SK-N-SH treated with all-trans-retinoic acid at 6 μM for 48 hours (cell line): ENCODE data around the gene TMUB1.

Source experiments
- ATAC-seq: fragments of 200-7000 bp; cut with Tn5 transposase; 3 replicates; pipeline ENCODE4 v1.9.1; 2020; ENCODE audit warnings: mild to moderate bottlenecking, moderate library complexity
- ARNTL ChIP-seq: fragments of 450-650 bp; formaldehyde crosslinking; IDR thresholded peaks from 2 replicates; pipeline ENCODE4 v1.5.0; 2020; ENCODE audit warnings: low read depth, mild to moderate bottlenecking, moderate library complexity, borderline replicate concordance
- CSDC2 ChIP-seq: fragments of 250-450 bp; sonication (Bioruptor Pico); IDR thresholded peaks from 2 replicates; pipeline ENCODE4 v1.5.0; 2020; ENCODE audit warnings: mild to moderate bottlenecking, moderate library complexity
- CSRNP3 ChIP-seq: fragments of 250-450 bp; sonication (Bioruptor Pico); IDR thresholded peaks from 2 replicates; pipeline ENCODE4 v1.5.1; 2021; ENCODE audit warnings: mild to moderate bottlenecking, moderate library complexity
- ESRRG ChIP-seq: fragments of 250-450 bp; sonication (Bioruptor Pico); IDR thresholded peaks from 2 replicates; pipeline ENCODE4 v1.6.1; 2021; ENCODE audit warnings: mild to moderate bottlenecking
- GLIS3 ChIP-seq: fragments of 250-450 bp; sonication (Bioruptor Pico); IDR thresholded peaks from 2 replicates; pipeline ENCODE4 v1.5.0; 2020; ENCODE audit warnings: mild to moderate bottlenecking, moderate library complexity
- ISL1 ChIP-seq: fragments of 250-450 bp; sonication (Bioruptor Pico); IDR thresholded peaks from 2 replicates; pipeline ENCODE4 v2.1.2; 2022; ENCODE audit warnings: mild to moderate bottlenecking, moderate library complexity
- OSR1 ChIP-seq: fragments of 250-450 bp; sonication (Bioruptor Pico); IDR thresholded peaks from 2 replicates; pipeline ENCODE4 v1.8.0; 2022; ENCODE audit warnings: moderate library complexity, mild to moderate bottlenecking, inconsistent platforms
- PATZ1 ChIP-seq: fragments of 250-450 bp; sonication (Bioruptor Pico); IDR thresholded peaks from 2 replicates; pipeline ENCODE4 v1.8.0; 2020; ENCODE audit warnings: mild to moderate bottlenecking, moderate library complexity, borderline replicate concordance
- POU6F1 ChIP-seq: fragments of 250-450 bp; sonication (Bioruptor Pico); IDR thresholded peaks from 2 replicates; pipeline ENCODE4 v1.8.0; 2021; ENCODE audit warnings: low read depth, mild to moderate bottlenecking, moderate library complexity, borderline replicate concordance
- PPARA ChIP-seq: fragments of 250-450 bp; sonication (Bioruptor Pico); IDR thresholded peaks from 2 replicates; pipeline ENCODE4 v1.5.0; 2020; ENCODE audit warnings: mild to moderate bottlenecking, borderline replicate concordance
- RARB ChIP-seq: fragments of 250-450 bp; sonication (Bioruptor Pico); IDR thresholded peaks from 2 replicates; pipeline ENCODE4 v1.8.0; 2021; ENCODE audit warnings: mild to moderate bottlenecking, moderate library complexity
- SNAI2 ChIP-seq: fragments of 250-450 bp; sonication (Bioruptor Pico); IDR thresholded peaks from 2 replicates; pipeline ENCODE4 v1.5.0; 2020; ENCODE audit warnings: mild to moderate bottlenecking, moderate library complexity
- TCF4 ChIP-seq: fragments of 250-450 bp; sonication (Bioruptor Pico); IDR thresholded peaks from 2 replicates; pipeline ENCODE4 v1.8.0; 2021; ENCODE audit warnings: mild to moderate bottlenecking, moderate library complexity, borderline replicate concordance
- TSHZ2 ChIP-seq: fragments of 250-450 bp; sonication (Bioruptor Pico); IDR thresholded peaks from 2 replicates; pipeline ENCODE4 v1.5.0; 2020; ENCODE audit warnings: mild to moderate bottlenecking, moderate library complexity
- ZFP3 ChIP-seq: fragments of 250-450 bp; sonication (Bioruptor Pico); IDR thresholded peaks from 2 replicates; pipeline ENCODE4 v1.5.0; 2020; ENCODE audit warnings: mild to moderate bottlenecking, moderate library complexity
- ZFP30 ChIP-seq: fragments of 450-650 bp; formaldehyde crosslinking; IDR thresholded peaks from 2 replicates; pipeline ENCODE4 v1.5.0; 2022; ENCODE audit warnings: mild to moderate bottlenecking, moderate library complexity

The TMUB1 gene

GRCh38 chr7:151083071-151083823 is at the start of gene TMUB1:
Gene TMUB1, minus strand, starts transcription at chr7:151083493. Its CDS starts 930 bp downstream, at chr7:151082563.
- ATAC-seq = peak; percentile 30
- TF ChIP-seq TSHZ2 (CRISPR knock-in tag) (peak; percentile 52; the same call in 1 of the 2 replicates), POU6F1 (CRISPR knock-in tag) (no peak)
- TF ChIP-seq, all 23 proteins: peak for 1

GRCh38 chr7:151132461-151133205 is 49.3 kb upstream of the TMUB1 start:
- no peak for ATAC-seq
- TF ChIP-seq CSDC2 (CRISPR knock-in tag) (no peak), TCF4 (CRISPR knock-in tag) (no peak), ZFP30 (CRISPR knock-in tag) (no peak), ESRRG (CRISPR knock-in tag) (no peak), ARNTL (CRISPR knock-in tag) (no peak), OSR1 (CRISPR knock-in tag) (no peak), RARB (CRISPR knock-in tag) (no peak), PATZ1 (CRISPR knock-in tag) (no peak), ZFP3 (CRISPR knock-in tag) (no peak)

GRCh38 chr7:151131592-151132293 is 48.5 kb upstream of the TMUB1 start:
- TF ChIP-seq CSRNP3 (CRISPR knock-in tag) (no peak), TCF4 (CRISPR knock-in tag) (peak; percentile 68; the same call in 1 of the 2 replicates)

GRCh38 chr7:151131224-151131591 is 47.9 kb upstream of the TMUB1 start:
- ATAC-seq = no peak
- TF ChIP-seq ARNTL (CRISPR knock-in tag) (no peak), TSHZ2 (CRISPR knock-in tag) (no peak), CSRNP3 (CRISPR knock-in tag) (no peak), ISL1 (CRISPR knock-in tag) (no peak), ESRRG (CRISPR knock-in tag) (no peak), PATZ1 (CRISPR knock-in tag) (no peak), PPARA (CRISPR knock-in tag) (no peak), TCF4 (CRISPR knock-in tag) (no peak), GLIS3 (CRISPR knock-in tag) (no peak), ZFP3 (CRISPR knock-in tag) (no peak), SNAI2 (CRISPR knock-in tag) (no peak)

More at GRCh38 chr7:151131592-151132293, 48.5 kb upstream of the TMUB1 start:
- ATAC-seq = peak; percentile 6; the same call in 1 of the 3 replicates
